Measurements from ENCODE around the gene AP3S2. TPM values are rescaled to one million over a fixed set of nuclear protein-coding genes. Genes with fewer than 3 reads are reported as not detected.

Gene AP3S2
- total RNA-seq, 2 donors from 2014 or later, result 32.3 to 57.6 TPM

DNA sequence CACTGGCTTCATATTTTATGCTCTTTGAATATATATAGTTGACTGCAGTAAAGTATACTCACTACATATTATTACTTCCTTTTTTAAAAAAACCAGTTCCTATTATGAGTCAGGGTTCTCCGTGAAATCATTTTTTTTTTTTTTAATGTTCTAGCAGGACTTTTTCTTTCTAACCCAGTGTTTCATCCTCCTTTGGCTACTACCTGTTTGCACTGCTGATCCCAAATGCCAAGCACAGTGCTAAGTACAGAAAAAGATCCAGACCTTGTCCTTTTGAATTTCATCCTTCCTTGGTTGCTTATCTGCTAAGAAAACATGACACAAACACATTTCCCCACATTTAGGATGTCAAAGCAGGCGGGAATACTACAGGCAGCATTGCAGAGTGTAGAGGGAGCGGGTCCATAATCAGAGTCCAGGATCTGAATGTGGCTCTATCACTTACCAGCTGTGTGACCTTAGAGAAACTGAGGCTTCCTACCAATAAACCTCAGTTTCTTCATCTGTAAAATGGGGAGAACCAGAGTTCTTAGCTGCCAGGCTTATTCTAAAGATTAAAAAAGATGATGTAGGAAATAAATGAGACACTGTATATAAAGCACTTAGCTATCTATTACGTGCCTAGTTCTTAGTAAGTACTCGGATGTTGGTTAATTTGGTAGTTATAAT, 42.0 kb downstream of the AP3S2 start:
- Histone ChIP-seq H3K36me3 (replicated peaks in 1 of 2; ENCODE audit: insufficient read depth in 1 of 2, low read depth in 2 of 2) (no peaks in the 10 kb centered on the region), H3K9me3 (no peaks in the 10 kb centered on the region), H3K4me1 (peaks cover 38% of the 10 kb centered on the region), H3K4me3 (no peak overlapping the region), H3K27ac (peak overlapping the region in 3 of 4 donors; percentile 57 to 79 (median 65)), H3K27me3 (no peaks in the 10 kb centered on the region)
- WGBS, 2 donors, result 63 to 67% methylated on average over 5 of the region's 5 CpGs
- no peak for DNase-seq
- ATAC-seq, result peak; percentile 54
- intact Hi-C loops (cut with DNase I), result no loop called here
- no peak for TF ChIP-seq POLR2A (IDR thresholded peaks at IDR 0.05)
- TF ChIP-seq CTCF (IDR thresholded peaks at IDR 0.05), result no peak

DNA sequence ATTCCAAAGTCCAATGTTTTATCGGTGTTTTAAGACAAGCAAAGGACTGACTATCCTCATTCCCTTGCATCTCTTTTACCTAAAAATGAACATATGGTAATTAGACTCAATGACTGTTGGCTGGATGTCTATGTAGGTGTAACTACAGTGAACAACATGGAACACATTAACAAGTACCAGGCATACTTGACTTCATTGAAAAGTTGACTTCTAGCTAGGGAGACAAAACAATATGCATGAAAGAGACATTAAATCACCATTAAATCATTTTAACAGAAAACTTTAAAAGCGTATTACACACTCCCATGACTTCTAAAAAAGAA, 44.9 kb downstream of the AP3S2 start:
- WGBS, 2 donors, result 62 to 79% methylated on average over 2 of the region's 2 CpGs
- Histone ChIP-seq H3K27me3 (no peaks in the 10 kb centered on the region), H3K4me3 (no peak overlapping the region), H3K4me1 (peaks cover 33% of the 10 kb centered on the region), H3K9me3 (no peaks in the 10 kb centered on the region), H3K27ac (peak overlapping the region in 1 of 4 donors; percentile 48), H3K36me3 (replicated peaks in 1 of 2; ENCODE audit: insufficient read depth in 1 of 2, low read depth in 2 of 2) (no peaks in the 10 kb centered on the region)
- ATAC-seq, result no peak
- TF ChIP-seq CTCF (IDR thresholded peaks at IDR 0.05) (no peak), POLR2A (IDR thresholded peaks at IDR 0.05) (no peak)
- no peak for DNase-seq
- intact Hi-C loops (cut with DNase I), result no loop called here

DNA sequence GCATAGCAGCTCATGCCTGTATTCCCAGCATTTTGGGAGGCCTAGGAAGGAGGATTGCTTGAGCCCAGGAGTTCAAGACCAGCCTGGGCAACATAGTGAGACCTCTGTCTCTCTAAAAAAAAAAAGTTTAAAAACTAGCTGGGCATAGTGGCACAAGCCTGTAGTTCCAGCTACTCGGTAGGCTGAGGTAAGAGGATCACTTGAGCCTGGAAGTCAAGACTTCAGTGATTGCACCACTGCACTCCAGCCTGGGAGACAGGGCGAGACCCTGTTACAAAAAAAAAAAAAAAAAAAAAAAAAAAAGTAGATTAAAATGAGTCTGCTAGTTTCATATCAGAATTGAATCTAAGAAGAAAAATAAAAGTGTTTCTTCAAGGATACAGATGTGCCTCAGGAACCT, 46.7 kb downstream of the AP3S2 start:
- H3K27me3 ChIP-seq, result no peaks in the 10 kb centered on the region
- peaks cover 26% of the 10 kb centered on the region for H3K4me1 ChIP-seq
- no peak for TF ChIP-seq POLR2A (IDR thresholded peaks at IDR 0.05)
- TF ChIP-seq CTCF (IDR thresholded peaks at IDR 0.05), result no peak
- no peaks in the 10 kb centered on the region for H3K9me3 ChIP-seq
- ATAC-seq (no peak), DNase-seq (no peak)
- H3K4me3 ChIP-seq, result no peak overlapping the region
- no peak overlapping the region for H3K27ac ChIP-seq
- intact Hi-C loops (cut with DNase I), result no loop called here
- no peaks in the 10 kb centered on the region for H3K36me3 ChIP-seq (replicated peaks in 1 of 2; ENCODE audit: insufficient read depth in 1 of 2, low read depth in 2 of 2)
- 90 to 91% methylated on average over 2 of the region's 2 CpGs for WGBS, 2 donors

- H3K4me3 ChIP-seq, result no peak overlapping the region
- no peaks in the 10 kb centered on the region for H3K36me3 ChIP-seq (replicated peaks in 1 of 2; ENCODE audit: insufficient read depth in 1 of 2, low read depth in 2 of 2)
- no peaks in the 10 kb centered on the region for H3K27me3 ChIP-seq
- WGBS, 2 donors, result 74 to 76% methylated on average over 5 of the region's 5 CpGs
- ATAC-seq (no peak), DNase-seq (no peak)
- intact Hi-C loops (cut with DNase I), result no loop called here
- H3K4me1 ChIP-seq, result peaks cover 9% of the 10 kb centered on the region
- peak overlapping the region in 2 of 4 donors; percentile 0 to 17 for H3K27ac ChIP-seq
- H3K9me3 ChIP-seq, result no peaks in the 10 kb centered on the region
- no peak for TF ChIP-seq POLR2A (IDR thresholded peaks at IDR 0.05)
- TF ChIP-seq CTCF (IDR thresholded peaks at IDR 0.05), result no peak
Measured at GRCh38 chr15:89845305-89845893, 48.4 kb downstream of the AP3S2 start.

DNA sequence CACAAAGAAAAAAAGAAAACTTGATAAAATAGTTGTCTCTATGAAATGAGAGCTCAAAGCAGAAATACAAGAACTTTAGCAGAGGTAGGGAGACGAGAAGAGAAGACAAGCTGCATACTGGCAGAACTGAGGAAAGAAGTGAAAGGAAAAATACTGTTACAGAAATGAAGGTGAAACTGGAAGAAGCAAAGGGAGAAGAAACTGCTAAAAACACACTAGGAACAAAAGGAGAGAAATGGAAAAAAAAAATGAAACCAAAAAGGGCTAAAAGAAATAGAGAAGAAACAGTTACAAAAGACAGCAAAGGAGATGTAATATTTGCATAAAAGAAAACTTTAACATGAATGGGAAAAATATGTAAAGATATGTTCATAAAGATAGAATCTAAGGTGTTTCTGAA, 51.8 kb downstream of the AP3S2 start:
- intact Hi-C loops (cut with DNase I), result no loop called here
- no peaks in the 10 kb centered on the region for H3K27me3 ChIP-seq
- no peak overlapping the region for H3K27ac ChIP-seq
- H3K4me3 ChIP-seq, result no peak overlapping the region
- TF ChIP-seq CTCF (IDR thresholded peaks at IDR 0.05) (no peak), POLR2A (IDR thresholded peaks at IDR 0.05) (no peak)
- H3K9me3 ChIP-seq, result no peaks in the 10 kb centered on the region
- 95 to 97% methylated on average over 1 of the region's 1 CpG for WGBS, 2 donors
- H3K4me1 ChIP-seq, result peaks cover 18% of the 10 kb centered on the region
- ATAC-seq, result no peak
- no peaks in the 10 kb centered on the region for H3K36me3 ChIP-seq (replicated peaks in 1 of 2; ENCODE audit: insufficient read depth in 1 of 2, low read depth in 2 of 2)
- DNase-seq, result no peak
